Heart left ventricle (tissue), 13 donors: ENCODE measurements around the gene SPSB1.

Experiments
- CTCF ChIP-seq, 12 donors: fragments of 200-600 bp; sonication (generic) in 4 of 12; IDR thresholded peaks; one replicate each; pipeline versions ENCODE4 v1.5.0 to v1.8.0; 2018 to 2022; ENCODE audit warnings: antibody characterized with exemption in 12 of 12, mild to moderate bottlenecking in 5 of 12
- POLR2A ChIP-seq, 2 donors: fragments of 450-650 bp; IDR thresholded peaks; one replicate each; pipeline ENCODE4 v1.6.1; 2017; ENCODE audit warnings: antibody characterized with exemption in 2 of 2, mild to moderate bottlenecking in 2 of 2, moderate library complexity in 2 of 2
- donor health status: ischemic (EF 13 %, LVEDD 7.1; RV severe dilation, severe dysfunction).
- donor health status: DM: no; HTN: yes; CAD: no.
- donor health status: DM: no; HTN: no; CAD: no.
- donor health status: ischemic (EF 25% LVEDD 6.9; RV normal size, moderate dysfunction).
- donor health status: ischemic (EF 25% LVEDD 5.7; RV mildly dilated, moderate dysfunction).
- donor health status: ischemic (EF 35%, LVEDD 5.7; RV mildly dilated, moderate dysfunction).
- donor health status: nonischemic (EF 11% LVEDD 7.7; RV severe dilation, severe dysfunction).
- donor health status: DM: yes; HTN: yes; CAD: no.
- donor health status: PGD.
- donor health status: ischemic (EF 29% LVEDD 5.4; RV normal size, mild dysfunction).
- donor health status: nonischemic (EF 23%, LVEDD 6.1; RV moderate dilation, normal function).

GRCh38 chr1:9309991-9310390 lies 17.3 kb downstream of the SPSB1 start:
- no peak for TF ChIP-seq CTCF (IDR thresholded peaks at IDR 0.05)
- TF ChIP-seq POLR2A (IDR thresholded peaks at IDR 0.05) = no peak
